Progenitor cell of endocrine pancreas (in vitro differentiated cells): Measurements from ENCODE around the gene SLC39A3. TPM values are rescaled to one million over a fixed set of nuclear protein-coding genes. Genes with fewer than 3 reads are reported as not detected.

Experiments
- DNase-seq: peaks from one replicate; pipeline ENCODE4 v3.0.0; 2021; ENCODE audit warnings: low spot score; ENCODE audit not compliant: unreplicated experiment
- H3K27ac Mint-ChIP-seq: 2 replicates; pipeline ENCODE4 v1.8.0; 2021; ENCODE audit warnings: mild to moderate bottlenecking, moderate library complexity, mixed read lengths
- H3K27me3 Mint-ChIP-seq: 2 replicates; pipeline ENCODE4 v1.8.0; 2021; ENCODE audit warnings: mixed read lengths
- H3K36me3 Mint-ChIP-seq: 2 replicates; pipeline ENCODE4 v1.8.0; 2022; ENCODE audit warnings: mixed read lengths; ENCODE audit not compliant: insufficient read depth
- H3K4me1 Mint-ChIP-seq: 2 replicates; pipeline ENCODE4 v1.8.0; 2021; ENCODE audit warnings: low read depth, mixed read lengths
- H3K4me3 Mint-ChIP-seq: 2 replicates; pipeline ENCODE4 v1.8.0; 2021; ENCODE audit warnings: low read depth, mild to moderate bottlenecking, moderate library complexity, mixed read lengths
- H3K9me3 Mint-ChIP-seq: 2 replicates; pipeline ENCODE4 v1.8.0; 2021; ENCODE audit warnings: low read depth, mixed read lengths
- total RNA-seq: library from RNA; stranded (reverse); gene quantifications from 2 replicates; pipeline ENCODE4 v1.2.1, GENCODE V29; 2021
- TF ChIP-seq, protein P1 (sequence below): fragments of 200-600 bp; sonication (generic); IDR thresholded peaks from one replicate; pipeline ENCODE4 v1.5.0; 2021; ENCODE audit warnings: antibody characterized with exemption, mild to moderate bottlenecking; ENCODE audit not compliant: unreplicated experiment

Gene SLC39A3
- total RNA-seq, 1 donor from 2014 or later: 23.8 TPM

DNA sequence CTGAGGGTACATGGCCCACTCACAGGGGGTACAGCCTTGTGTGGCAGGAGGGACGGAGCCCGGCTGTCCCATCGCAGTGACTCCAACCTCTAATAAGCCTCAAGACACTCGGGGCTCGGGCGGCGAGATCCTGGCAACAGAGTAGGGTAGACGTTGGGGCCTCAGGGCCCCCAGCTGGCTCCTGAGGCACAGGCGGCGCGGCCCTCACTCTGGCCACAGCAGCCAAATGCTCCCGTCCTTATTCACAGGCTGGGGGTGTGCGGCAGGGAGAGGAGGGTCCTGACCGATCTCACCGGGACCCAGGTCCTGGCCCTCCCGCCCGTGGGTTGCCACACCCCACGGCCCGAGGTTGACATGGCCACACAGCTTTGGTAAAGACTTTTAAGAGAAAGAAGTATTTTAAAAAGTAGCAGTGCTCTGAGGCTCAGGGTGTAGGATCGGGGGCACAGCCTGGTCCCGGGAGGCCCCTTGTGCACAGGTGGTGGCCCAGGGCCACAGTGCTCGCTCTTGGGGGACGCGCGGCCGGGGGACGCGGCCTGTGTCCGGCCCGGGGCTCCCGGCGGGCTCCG is 7.6 kb downstream of the SLC39A3 start:
- H3K36me3 Mint-ChIP-seq: peaks cover 11% of the 10 kb centered on the region
- peaks cover 14% of the 10 kb centered on the region for H3K27me3 Mint-ChIP-seq
- H3K4me3 Mint-ChIP-seq: no peak overlapping the region
- TF ChIP-seq, protein P1, sequence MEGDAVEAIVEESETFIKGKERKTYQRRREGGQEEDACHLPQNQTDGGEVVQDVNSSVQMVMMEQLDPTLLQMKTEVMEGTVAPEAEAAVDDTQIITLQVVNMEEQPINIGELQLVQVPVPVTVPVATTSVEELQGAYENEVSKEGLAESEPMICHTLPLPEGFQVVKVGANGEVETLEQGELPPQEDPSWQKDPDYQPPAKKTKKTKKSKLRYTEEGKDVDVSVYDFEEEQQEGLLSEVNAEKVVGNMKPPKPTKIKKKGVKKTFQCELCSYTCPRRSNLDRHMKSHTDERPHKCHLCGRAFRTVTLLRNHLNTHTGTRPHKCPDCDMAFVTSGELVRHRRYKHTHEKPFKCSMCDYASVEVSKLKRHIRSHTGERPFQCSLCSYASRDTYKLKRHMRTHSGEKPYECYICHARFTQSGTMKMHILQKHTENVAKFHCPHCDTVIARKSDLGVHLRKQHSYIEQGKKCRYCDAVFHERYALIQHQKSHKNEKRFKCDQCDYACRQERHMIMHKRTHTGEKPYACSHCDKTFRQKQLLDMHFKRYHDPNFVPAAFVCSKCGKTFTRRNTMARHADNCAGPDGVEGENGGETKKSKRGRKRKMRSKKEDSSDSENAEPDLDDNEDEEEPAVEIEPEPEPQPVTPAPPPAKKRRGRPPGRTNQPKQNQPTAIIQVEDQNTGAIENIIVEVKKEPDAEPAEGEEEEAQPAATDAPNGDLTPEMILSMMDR: no peak
- H3K4me1 Mint-ChIP-seq: no peaks in the 10 kb centered on the region
- H3K9me3 Mint-ChIP-seq: no peaks in the 10 kb centered on the region
- no peak for DNase-seq
- H3K27ac Mint-ChIP-seq: no peak overlapping the region

DNA sequence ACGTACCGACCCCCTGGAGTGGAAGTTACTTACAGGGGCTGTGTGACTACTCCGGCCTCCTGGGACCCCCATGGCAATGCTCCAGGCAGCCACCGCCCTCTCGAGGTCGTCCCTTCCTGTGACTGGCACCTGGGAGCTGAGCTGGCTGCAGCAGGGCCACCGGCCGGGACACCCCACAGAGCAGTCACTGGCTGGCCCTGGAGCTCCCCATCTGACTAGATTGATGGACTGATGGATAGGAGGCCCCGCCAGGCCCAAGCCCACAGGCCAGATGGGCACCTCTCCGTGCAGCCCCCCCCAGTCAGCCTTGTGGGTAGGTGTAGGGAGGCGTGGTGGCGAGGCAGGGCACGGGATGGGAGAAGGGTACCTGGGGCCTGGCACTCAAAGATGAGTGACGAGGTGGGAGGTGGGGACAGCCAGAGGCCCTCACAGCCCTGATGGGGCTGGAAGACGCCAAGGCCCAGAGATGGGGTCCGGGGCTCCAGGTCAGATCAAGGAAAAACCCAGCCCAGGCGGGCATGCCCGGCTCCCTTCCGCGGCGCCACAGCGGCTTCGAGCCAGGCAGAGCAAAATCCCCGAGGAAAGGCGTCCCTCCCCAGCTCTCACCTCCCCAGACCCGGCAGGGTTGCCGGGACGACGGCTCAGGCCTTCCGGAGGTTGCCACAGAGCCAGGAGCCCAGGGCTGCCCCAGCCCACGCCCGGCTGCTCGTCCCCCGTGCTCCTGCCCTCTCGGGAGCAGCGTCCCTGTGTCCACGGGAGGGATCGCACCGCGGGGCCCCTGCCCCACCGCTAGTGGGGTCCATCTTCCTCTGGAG is 8.4 kb downstream of the SLC39A3 start:
- H3K36me3 Mint-ChIP-seq: peaks cover 6% of the 10 kb centered on the region
- TF ChIP-seq, protein P1: no peak
- DNase-seq: no peak

DNA sequence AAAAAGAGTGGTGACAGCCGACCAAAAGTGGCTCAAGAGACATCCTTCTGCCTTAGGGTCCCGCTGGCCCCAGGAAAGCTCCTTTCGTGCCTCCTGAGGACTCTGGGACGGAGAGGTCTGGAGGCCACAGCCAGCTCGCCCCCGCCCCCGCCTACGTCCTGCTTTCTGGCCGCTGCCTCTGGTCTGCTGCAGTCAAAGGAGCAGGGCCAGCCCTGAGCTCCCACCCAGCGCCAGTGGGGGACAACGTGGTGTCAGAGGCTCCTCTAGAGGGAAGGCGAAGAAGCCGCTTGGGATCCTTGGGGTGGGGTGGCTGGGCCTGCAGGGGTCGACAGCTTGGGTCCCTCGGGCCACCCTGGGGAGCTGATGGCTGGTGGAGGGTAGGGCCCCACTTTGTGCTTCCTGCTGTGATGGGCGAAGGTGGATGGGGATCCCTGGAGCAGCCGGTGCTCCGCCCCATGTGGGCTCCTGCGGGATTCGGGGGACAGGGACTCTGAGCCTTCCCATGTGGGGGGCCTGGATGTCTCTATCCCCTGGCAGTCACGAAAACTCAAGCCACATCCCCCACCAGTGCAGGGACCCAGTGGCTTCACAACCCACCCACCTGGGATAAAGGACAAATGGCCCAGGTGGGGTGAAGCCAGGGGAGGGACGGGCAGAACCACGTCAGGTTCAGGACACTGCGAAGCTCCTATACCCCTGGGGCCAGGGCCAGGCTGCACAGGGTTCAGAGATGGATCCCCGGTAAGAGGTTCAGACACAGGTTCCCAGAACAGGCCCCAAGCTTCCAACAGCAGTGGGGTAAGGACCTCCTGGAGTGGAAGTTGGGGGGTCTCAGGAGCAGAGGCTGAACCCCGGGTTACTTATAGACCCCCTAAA is 9.6 kb downstream of the SLC39A3 start:
- Mint-ChIP-seq H3K4me3 (no peak overlapping the region), H3K36me3 (peaks cover 6% of the 10 kb centered on the region), H3K9me3 (no peaks in the 10 kb centered on the region), H3K27me3 (peaks cover 23% of the 10 kb centered on the region), H3K27ac (no peak overlapping the region), H3K4me1 (no peaks in the 10 kb centered on the region)
- DNase-seq: no peak
- TF ChIP-seq, protein P1: no peak

More for the DNA sequence above, 8.4 kb downstream of the SLC39A3 start:
- H3K9me3 Mint-ChIP-seq: no peaks in the 10 kb centered on the region
- no peak overlapping the region for H3K27ac Mint-ChIP-seq
- peaks cover 19% of the 10 kb centered on the region for H3K27me3 Mint-ChIP-seq
- no peaks in the 10 kb centered on the region for H3K4me1 Mint-ChIP-seq
- no peak overlapping the region for H3K4me3 Mint-ChIP-seq

DNA sequence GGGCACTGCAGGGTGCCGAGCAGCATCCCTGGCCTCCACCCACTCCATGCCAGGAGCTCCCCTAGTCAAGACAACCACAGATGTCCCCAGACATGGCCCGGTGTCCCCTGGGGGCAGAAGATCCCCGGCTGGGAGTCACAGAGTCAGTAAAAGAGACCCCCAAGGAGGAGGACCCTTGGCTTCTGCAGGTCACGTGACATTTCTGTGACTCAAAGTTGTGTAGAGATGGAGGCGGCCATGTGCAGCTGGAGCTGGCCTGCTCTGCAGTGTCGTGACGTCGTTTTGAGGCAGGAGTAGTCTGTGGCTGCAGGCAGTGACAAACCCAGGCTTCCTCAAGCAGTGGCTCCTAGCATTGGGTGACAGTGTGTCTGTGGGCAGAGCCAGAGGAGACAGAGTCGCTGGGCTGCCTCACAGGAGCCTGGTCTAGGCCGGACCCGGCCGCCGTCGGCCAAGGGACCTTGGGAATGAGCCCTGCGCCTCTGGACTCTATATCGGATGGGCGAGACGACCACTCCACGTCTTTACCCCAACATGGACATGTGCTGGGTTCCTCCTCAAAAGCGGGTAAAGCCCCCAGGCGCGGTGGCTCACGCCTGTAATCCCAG is 10.9 kb downstream of the SLC39A3 start:
- Mint-ChIP-seq H3K4me3 (no peak overlapping the region), H3K36me3 (peaks cover 2% of the 10 kb centered on the region), H3K4me1 (no peaks in the 10 kb centered on the region), H3K27me3 (peaks cover 28% of the 10 kb centered on the region), H3K9me3 (no peaks in the 10 kb centered on the region), H3K27ac (no peak overlapping the region)
- TF ChIP-seq, protein P1: no peak
- no peak for DNase-seq

DNA sequence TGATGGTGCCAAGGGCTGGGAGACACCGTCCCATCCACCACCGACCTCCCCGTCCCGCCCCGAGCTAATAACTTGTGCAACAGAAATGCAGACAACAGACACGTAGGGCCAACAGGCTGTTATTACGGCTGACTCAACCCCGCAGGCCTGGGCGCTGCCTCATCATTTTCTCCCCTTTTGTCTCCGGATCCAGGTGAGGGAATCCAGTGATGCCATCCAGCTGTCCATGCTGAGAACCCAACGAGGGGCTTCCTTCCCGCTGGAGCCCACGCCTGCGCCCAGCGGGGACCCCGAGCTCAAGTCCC is 12.2 kb downstream of the SLC39A3 start:
- TF ChIP-seq, protein P1: no peak
- H3K36me3 Mint-ChIP-seq: no peaks in the 10 kb centered on the region
- H3K4me1 Mint-ChIP-seq: no peaks in the 10 kb centered on the region
- H3K27me3 Mint-ChIP-seq: peaks cover 28% of the 10 kb centered on the region
- no peaks in the 10 kb centered on the region for H3K9me3 Mint-ChIP-seq
- H3K4me3 Mint-ChIP-seq: no peak overlapping the region
- DNase-seq: no peak
- no peak overlapping the region for H3K27ac Mint-ChIP-seq
